ENCODE results near the gene BSCL2. TPM values are rescaled to one million over a fixed set of nuclear protein-coding genes. Genes with fewer than 3 reads are reported as not detected.
"Not testable (repeated sequence)": the region's sequence is repeated elsewhere in the genome, so short reads cannot be mapped to it uniquely, and the experiment has no call there.

BSCL2 gene
- total RNA-seq, 1 donor from 2014 or later = 19.8 TPM

DNA sequence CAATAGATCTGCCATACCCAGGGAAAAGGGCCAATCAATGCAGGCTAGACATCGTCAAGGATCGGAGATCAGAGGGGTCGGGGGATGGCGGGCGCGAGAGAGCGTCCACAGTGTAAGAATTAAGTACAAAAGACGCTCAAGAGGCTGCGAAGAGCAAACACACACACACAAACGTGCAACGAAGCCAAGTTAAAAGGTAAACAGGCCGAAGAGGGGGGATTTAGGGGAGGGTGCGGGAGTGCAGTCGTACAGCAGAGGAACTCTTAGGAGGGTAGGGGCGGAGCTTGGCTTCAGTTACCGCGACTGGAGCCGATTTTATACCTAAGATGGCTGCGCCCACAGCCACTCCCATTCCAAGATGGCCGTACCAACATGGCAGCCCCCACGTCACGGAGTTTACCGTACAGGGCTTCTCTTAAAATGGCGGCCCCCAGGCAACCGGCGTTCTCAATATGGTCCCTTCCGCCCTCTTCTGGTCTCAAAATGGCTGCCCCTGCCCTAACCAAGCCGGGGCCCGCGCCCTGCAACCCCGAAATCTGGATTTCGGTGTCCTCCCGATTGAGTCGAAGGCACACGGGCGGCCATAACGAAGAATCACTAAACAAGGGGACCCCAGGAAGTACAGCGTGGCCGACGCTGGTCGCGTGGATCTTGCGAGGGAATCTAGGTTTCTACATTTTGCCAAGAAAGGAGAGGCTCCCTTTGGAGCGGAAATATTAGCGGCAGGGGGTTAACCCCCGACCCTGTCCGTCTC, 2.2 kb upstream of the BSCL2 start:
- peaks cover 40 to 53% (median 51%) of the 10 kb centered on the region in 3 donors for H3K4me1 ChIP-seq (ENCODE audit: control insufficient read depth in 3 of 3, insufficient read depth in 3 of 3, low read length in 3 of 3)
- H3K9ac ChIP-seq (ENCODE audit: low read depth in 1 of 3, low read length in 3 of 3) = peak overlapping the region; percentile 96 to 99 (median 99)
- peaks cover 15 to 25% (median 24%) of the 10 kb centered on the region in 3 donors for H3K36me3 ChIP-seq (ENCODE audit: control insufficient read depth in 3 of 3, insufficient read depth in 3 of 3, low read length in 3 of 3)
- no peaks in the 10 kb centered on the region for H3K27me3 ChIP-seq (ENCODE audit: control insufficient read depth in 3 of 3, insufficient read depth in 3 of 3, low read length in 3 of 3)
- H3K9me3 ChIP-seq (ENCODE audit: control insufficient read depth in 3 of 3, low read length in 3 of 3) = no peaks in the 10 kb centered on the region
- H3K4me3 ChIP-seq (ENCODE audit: low read length in 3 of 3) = peak overlapping the region; percentile 88 to 97 (median 93)
- peak overlapping the region; percentile 88 for H3K27ac ChIP-seq (ENCODE audit: low read depth, low read length)

DNA sequence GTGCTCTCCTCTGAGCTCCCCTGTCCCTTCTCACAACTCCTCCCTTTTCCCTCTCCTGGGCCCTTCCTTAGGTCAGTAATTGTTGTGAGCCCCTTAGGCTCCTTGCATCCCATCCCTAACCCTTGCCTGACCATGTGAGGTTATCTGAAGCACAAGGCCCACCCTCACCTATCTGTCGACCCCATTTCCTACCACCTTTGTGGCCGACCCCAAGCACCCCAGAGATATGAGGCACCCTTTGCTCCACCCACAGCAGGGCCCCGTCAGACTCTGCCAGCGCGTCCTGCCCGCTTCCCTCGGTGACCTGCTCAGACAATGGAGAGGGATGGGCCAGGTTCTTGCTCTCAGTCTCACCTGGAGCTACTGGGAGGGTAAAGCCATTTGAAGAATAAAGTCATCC, 1.6 kb upstream of the BSCL2 start:
- no peaks in the 10 kb centered on the region for H3K9me3 ChIP-seq (ENCODE audit: control insufficient read depth in 3 of 3, low read length in 3 of 3)
- peaks cover 40 to 53% (median 51%) of the 10 kb centered on the region in 3 donors for H3K4me1 ChIP-seq (ENCODE audit: control insufficient read depth in 3 of 3, insufficient read depth in 3 of 3, low read length in 3 of 3)

DNA sequence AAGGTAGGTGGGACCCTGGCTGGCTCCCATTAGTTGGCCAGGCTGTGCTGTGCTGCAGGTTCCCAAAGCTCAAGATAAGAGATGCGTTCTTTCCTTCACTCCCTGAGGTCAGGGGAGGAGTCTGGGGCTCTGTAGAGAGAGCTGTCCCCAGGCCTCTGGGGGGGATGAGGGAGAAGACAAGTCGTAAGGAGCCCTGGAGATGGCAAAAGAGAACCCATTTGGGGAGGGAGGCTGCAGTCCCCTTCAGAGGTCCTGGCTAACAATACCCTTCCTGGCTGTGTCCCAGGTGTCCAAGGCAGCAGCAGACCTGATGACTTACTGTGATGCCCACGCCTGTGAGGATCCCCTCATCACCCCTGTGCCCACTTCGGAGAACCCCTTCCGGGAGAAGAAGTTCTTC, 1.2 kb upstream of the BSCL2 start:
- peaks cover 40 to 52% (median 50%) of the 10 kb centered on the region in 3 donors for H3K4me1 ChIP-seq (ENCODE audit: control insufficient read depth in 3 of 3, insufficient read depth in 3 of 3, low read length in 3 of 3)
- no peaks in the 10 kb centered on the region for H3K27me3 ChIP-seq (ENCODE audit: control insufficient read depth in 3 of 3, insufficient read depth in 3 of 3, low read length in 3 of 3)
- H3K36me3 ChIP-seq (ENCODE audit: control insufficient read depth in 3 of 3, insufficient read depth in 3 of 3, low read length in 3 of 3) = peaks cover 12 to 16% (median 15%) of the 10 kb centered on the region in 3 donors
- H3K4me3 ChIP-seq (ENCODE audit: low read length in 3 of 3) = peak overlapping the region; percentile 88 to 97 (median 93)
- no peaks in the 10 kb centered on the region for H3K9me3 ChIP-seq (ENCODE audit: control insufficient read depth in 3 of 3, low read length in 3 of 3)
- peak overlapping the region; percentile 88 for H3K27ac ChIP-seq (ENCODE audit: low read depth, low read length)
- H3K9ac ChIP-seq (ENCODE audit: low read depth in 1 of 3, low read length in 3 of 3) = peak overlapping the region; percentile 96 to 99 (median 99)

More for the DNA sequence above, 1.6 kb upstream of the BSCL2 start:
- Histone ChIP-seq H3K9ac (ENCODE audit: low read depth in 1 of 3, low read length in 3 of 3) (peak overlapping the region; percentile 96 to 99 (median 99)), H3K36me3 (ENCODE audit: control insufficient read depth in 3 of 3, insufficient read depth in 3 of 3, low read length in 3 of 3) (peaks cover 12 to 20% (median 19%) of the 10 kb centered on the region in 3 donors), H3K27ac (ENCODE audit: low read depth, low read length) (peak overlapping the region; percentile 88), H3K4me3 (ENCODE audit: low read length in 3 of 3) (peak overlapping the region; percentile 88 to 97 (median 93)), H3K27me3 (ENCODE audit: control insufficient read depth in 3 of 3, insufficient read depth in 3 of 3, low read length in 3 of 3) (no peaks in the 10 kb centered on the region)

DNA sequence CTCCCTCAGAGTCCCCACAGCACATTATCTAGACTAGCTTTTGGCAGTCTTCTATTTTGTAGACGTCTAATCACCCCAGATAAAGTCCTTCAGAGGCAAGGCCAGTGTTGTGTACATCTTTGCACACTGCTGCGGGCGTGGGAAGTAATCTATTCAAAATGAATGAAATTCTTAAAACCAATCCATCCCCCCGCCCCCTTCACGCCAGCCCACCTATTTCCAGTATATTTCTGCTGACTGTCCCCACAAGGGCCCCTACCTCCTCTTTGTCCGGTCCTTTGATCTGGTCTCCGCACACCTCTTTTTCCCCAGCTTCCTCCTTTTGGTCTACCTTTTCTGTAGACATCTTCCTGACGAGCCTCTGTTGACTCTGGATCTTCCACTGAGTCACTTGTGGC, 375 bp downstream of the BSCL2 start:
- Histone ChIP-seq H3K4me3 (ENCODE audit: low read length in 3 of 3) (peak overlapping the region; percentile 82 to 90 (median 83)), H3K9me3 (ENCODE audit: control insufficient read depth in 3 of 3, low read length in 3 of 3) (no peaks in the 10 kb centered on the region), H3K9ac (ENCODE audit: low read depth in 1 of 3, low read length in 3 of 3) (peak overlapping the region; percentile 35 to 89 (median 82)), H3K27ac (ENCODE audit: low read depth, low read length) (peak overlapping the region; percentile 81), H3K27me3 (ENCODE audit: control insufficient read depth in 3 of 3, insufficient read depth in 3 of 3, low read length in 3 of 3) (no peaks in the 10 kb centered on the region), H3K4me1 (ENCODE audit: control insufficient read depth in 3 of 3, insufficient read depth in 3 of 3, low read length in 3 of 3) (peaks cover 40 to 48% (median 47%) of the 10 kb centered on the region in 3 donors), H3K36me3 (ENCODE audit: control insufficient read depth in 3 of 3, insufficient read depth in 3 of 3, low read length in 3 of 3) (peaks cover 9 to 13% (median 11%) of the 10 kb centered on the region in 3 donors)

DNA sequence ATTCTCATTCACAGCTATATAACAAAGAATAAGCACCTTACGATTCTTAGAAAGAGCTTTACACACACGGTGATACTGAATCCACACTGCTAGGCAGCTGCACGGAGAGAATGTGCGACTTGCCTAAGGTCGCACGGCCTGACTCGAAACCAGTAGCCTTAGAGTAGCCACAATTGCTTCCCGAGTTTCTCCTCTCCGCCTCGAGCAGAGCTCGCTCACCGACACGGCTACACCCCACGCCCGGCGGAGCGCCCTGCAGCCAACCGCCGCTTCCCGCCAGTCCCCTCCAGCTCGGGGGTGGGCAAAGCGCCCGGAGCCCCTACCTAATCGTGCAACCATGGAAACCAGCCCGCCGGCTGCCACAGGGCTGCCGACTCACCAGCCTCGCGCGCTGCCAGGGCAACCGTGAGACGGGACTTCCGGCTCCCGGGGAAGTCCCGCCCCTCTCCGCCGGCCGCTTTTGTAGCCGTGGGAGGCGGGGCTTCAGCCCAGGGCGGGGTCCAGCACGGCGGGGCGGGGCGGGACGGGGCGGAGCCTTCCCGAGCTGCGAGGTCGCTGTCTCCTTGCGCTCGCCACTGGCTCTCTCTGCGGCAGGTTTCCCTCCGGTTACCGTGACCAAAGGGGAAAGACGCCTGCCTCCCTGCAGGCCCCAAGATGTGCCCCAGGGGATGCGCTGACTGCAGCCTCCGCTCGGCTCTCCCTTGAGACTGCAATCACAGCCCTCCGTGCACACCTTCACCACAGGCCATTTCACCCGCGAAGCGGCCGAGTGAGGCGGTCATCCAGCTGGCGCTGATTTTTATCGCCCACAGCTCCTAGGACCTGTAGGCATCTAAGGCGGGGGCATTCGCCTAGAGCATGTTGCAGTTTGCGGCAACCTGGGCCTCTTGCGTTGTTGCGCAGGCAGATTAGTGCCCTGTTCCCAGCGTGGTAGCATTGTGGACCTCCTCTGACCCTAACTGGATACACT, 1.1 kb downstream of the BSCL2 start:
- Histone ChIP-seq H3K27ac (ENCODE audit: low read depth, low read length) (peak overlapping the region; percentile 81), H3K9ac (ENCODE audit: low read depth in 1 of 3, low read length in 3 of 3) (peak overlapping the region; percentile 67 to 89 (median 82)), H3K27me3 (ENCODE audit: control insufficient read depth in 3 of 3, insufficient read depth in 3 of 3, low read length in 3 of 3) (no peaks in the 10 kb centered on the region), H3K36me3 (ENCODE audit: control insufficient read depth in 3 of 3, insufficient read depth in 3 of 3, low read length in 3 of 3) (peaks cover 14 to 18% (median 15%) of the 10 kb centered on the region in 3 donors), H3K4me1 (ENCODE audit: control insufficient read depth in 3 of 3, insufficient read depth in 3 of 3, low read length in 3 of 3) (peaks cover 40 to 48% (median 47%) of the 10 kb centered on the region in 3 donors), H3K4me3 (ENCODE audit: low read length in 3 of 3) (peak overlapping the region; percentile 82 to 92 (median 83)), H3K9me3 (ENCODE audit: control insufficient read depth in 3 of 3, low read length in 3 of 3) (no peaks in the 10 kb centered on the region)

DNA sequence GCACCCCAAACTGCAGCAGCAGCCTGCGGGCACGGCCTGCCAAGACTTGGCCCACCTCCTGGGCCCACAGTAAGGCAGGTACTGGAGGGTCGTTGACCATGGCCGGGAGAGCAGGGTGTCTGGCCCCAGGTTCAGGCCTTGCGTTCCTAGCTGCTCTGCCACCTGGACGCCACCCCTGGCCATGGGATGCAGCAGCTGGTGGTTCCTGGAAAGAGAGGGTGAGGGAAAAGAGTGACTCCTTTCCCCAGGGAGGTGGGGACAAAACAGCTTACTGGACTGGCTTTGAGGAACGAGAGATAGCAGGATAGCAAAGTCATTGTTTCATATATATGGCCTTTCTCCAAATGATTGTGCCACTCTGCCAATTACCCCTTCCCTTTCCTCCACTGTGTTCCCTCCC, 1.8 kb downstream of the BSCL2 start:
- no peaks in the 10 kb centered on the region for H3K27me3 ChIP-seq (ENCODE audit: control insufficient read depth in 3 of 3, insufficient read depth in 3 of 3, low read length in 3 of 3)
- no peaks in the 10 kb centered on the region for H3K9me3 ChIP-seq (ENCODE audit: control insufficient read depth in 3 of 3, low read length in 3 of 3)
- peaks cover 37 to 45% (median 44%) of the 10 kb centered on the region in 3 donors for H3K4me1 ChIP-seq (ENCODE audit: control insufficient read depth in 3 of 3, insufficient read depth in 3 of 3, low read length in 3 of 3)
- peak overlapping the region; percentile 81 for H3K27ac ChIP-seq (ENCODE audit: low read depth, low read length)
- peak overlapping the region; percentile 63 to 83 (median 67) for H3K9ac ChIP-seq (ENCODE audit: low read depth in 1 of 3, low read length in 3 of 3)
- peak overlapping the region; percentile 69 to 92 (median 82) for H3K4me3 ChIP-seq (ENCODE audit: low read length in 3 of 3)
- H3K36me3 ChIP-seq (ENCODE audit: control insufficient read depth in 3 of 3, insufficient read depth in 3 of 3, low read length in 3 of 3) = peaks cover 12 to 18% (median 16%) of the 10 kb centered on the region in 3 donors

DNA sequence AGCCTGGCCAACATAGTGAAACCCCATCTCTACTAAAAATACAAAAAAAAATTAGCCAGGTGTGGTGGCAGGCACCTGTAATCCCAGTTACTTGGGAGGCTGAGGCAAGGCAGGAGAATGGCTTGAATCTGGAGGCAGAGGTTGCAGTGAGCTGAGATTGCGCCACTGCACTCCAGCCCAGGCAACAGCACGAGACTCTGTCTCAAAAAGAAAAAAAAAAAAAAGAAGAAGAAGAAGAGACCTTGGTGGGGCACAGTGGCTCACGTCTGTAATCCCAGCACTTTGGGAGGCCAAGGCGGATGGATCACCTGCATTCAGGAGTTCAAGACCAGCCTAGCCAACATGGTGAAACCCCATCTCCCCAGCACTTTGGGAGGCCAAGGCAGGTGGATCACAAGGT, 3.3 kb downstream of the BSCL2 start:
- not testable (repeated sequence) for H3K4me3 ChIP-seq (ENCODE audit: low read length in 3 of 3); H3K27ac ChIP-seq (ENCODE audit: low read depth, low read length); H3K27me3 ChIP-seq (ENCODE audit: control insufficient read depth in 3 of 3, insufficient read depth in 3 of 3, low read length in 3 of 3); H3K9ac ChIP-seq (ENCODE audit: low read depth in 1 of 3, low read length in 3 of 3); H3K9me3 ChIP-seq (ENCODE audit: control insufficient read depth in 3 of 3, low read length in 3 of 3)
- Histone ChIP-seq H3K36me3 (ENCODE audit: control insufficient read depth in 3 of 3, insufficient read depth in 3 of 3, low read length in 3 of 3) (peaks cover 8 to 18% (median 16%) of the 10 kb centered on the region in 3 donors), H3K4me1 (ENCODE audit: control insufficient read depth in 3 of 3, insufficient read depth in 3 of 3, low read length in 3 of 3) (peaks cover 28 to 36% (median 35%) of the 10 kb centered on the region in 3 donors)

DNA sequence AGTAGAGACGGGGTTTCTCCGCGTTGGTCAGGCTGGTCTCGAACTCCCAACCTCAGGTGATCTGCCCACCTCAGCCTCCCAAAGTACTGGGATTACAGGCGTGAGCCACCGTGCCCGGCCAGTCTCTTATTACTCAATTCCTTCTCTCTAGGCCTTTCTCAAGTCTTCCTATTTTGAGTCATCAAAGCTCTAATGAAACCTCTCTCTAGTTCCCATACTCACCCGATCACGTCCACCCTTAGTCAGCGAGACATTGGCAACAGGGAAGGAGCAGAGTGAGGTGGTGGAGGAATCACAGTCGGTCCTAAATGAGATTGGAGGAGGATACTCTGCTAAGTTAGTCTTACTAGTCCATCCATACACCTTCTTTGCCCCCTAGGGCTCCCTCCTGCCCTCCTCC, 5.0 kb downstream of the BSCL2 start:
- no peak overlapping the region for H3K27ac ChIP-seq (ENCODE audit: low read depth, low read length)

DNA sequence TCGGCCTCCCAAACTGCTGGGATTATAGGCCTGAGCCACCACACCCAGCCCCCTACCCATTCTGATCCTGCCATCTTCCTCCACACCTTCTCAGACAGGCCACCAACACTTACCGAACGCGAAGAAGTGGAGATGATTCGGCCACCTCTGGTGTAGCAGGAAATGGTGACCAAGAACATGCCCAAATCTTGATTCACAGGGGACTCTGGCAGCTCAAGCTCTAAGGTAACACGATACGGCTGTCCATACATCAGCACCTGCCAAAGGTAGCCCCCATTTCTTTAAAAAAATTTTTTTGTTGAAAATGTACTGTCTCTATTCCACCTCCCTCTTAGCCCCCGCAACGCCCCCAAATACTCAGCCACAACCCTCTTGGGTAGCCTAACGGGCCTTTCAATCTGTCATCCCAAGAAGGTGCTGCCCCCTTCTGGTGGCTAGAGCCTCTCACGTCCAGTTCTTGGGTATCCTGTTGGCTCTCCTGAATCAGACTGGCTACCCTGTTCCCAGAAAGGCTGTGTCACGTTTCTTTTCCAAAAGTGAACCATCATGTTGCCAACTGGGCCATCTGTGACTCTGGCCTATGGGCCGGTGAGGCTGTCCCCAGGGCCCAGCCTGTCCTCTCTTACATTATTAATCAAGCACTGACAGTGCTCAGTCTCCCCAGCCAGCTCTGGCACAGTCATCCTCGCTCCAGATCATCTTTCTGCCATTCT, 12.6 kb downstream of the BSCL2 start:
- Histone ChIP-seq H3K36me3 (ENCODE audit: control insufficient read depth in 3 of 3, insufficient read depth in 3 of 3, low read length in 3 of 3) (peaks cover 24 to 28% (median 26%) of the 10 kb centered on the region in 3 donors), H3K9ac (ENCODE audit: low read depth in 1 of 3, low read length in 3 of 3) (peak overlapping the region in 2 of 3 donors; percentile 10 to 62), H3K4me1 (ENCODE audit: control insufficient read depth in 3 of 3, insufficient read depth in 3 of 3, low read length in 3 of 3) (peaks cover 16 to 24% (median 22%) of the 10 kb centered on the region in 3 donors), H3K27me3 (ENCODE audit: control insufficient read depth in 3 of 3, insufficient read depth in 3 of 3, low read length in 3 of 3) (no peaks in the 10 kb centered on the region), H3K4me3 (ENCODE audit: low read length in 3 of 3) (peak overlapping the region in 1 of 3 donors; percentile 27), H3K9me3 (ENCODE audit: control insufficient read depth in 3 of 3, low read length in 3 of 3) (no peaks in the 10 kb centered on the region), H3K27ac (ENCODE audit: low read depth, low read length) (peak overlapping the region; percentile 52)

More for the DNA sequence above, 5.0 kb downstream of the BSCL2 start:
- H3K36me3 ChIP-seq (ENCODE audit: control insufficient read depth in 3 of 3, insufficient read depth in 3 of 3, low read length in 3 of 3) = peaks cover 8 to 18% (median 16%) of the 10 kb centered on the region in 3 donors
- H3K4me3 ChIP-seq (ENCODE audit: low read length in 3 of 3) = no peak overlapping the region
- no peaks in the 10 kb centered on the region for H3K9me3 ChIP-seq (ENCODE audit: control insufficient read depth in 3 of 3, low read length in 3 of 3)
- no peak overlapping the region for H3K9ac ChIP-seq (ENCODE audit: low read depth in 1 of 3, low read length in 3 of 3)
- H3K27me3 ChIP-seq (ENCODE audit: control insufficient read depth in 3 of 3, insufficient read depth in 3 of 3, low read length in 3 of 3) = no peaks in the 10 kb centered on the region
- H3K4me1 ChIP-seq (ENCODE audit: control insufficient read depth in 3 of 3, insufficient read depth in 3 of 3, low read length in 3 of 3) = peaks cover 19 to 23% (median 19%) of the 10 kb centered on the region in 3 donors

All from skeletal muscle tissue (tissue), 4 donors.